Naive thymus-derived CD8-positive, alpha-beta T cell (primary cell): ENCODE measurements around the gene SLC8A3. TPM values are rescaled to one million over a fixed set of nuclear protein-coding genes. Genes with fewer than 3 reads are reported as not detected.

Experiments
- ATAC-seq, 2 donors: fragments of 150-1000 bp; cut with Tn5 transposase in 1 of 2; sonication (Bioruptor Pico), chemical (Tn5 transposase) in 1 of 2; 1 replicate in 1 of 2; 2 replicates in 1 of 2; pipeline ENCODE4 v1.10.0; 2021; ENCODE audit warnings: mild to moderate bottlenecking in 2 of 2, moderate library complexity in 2 of 2
- POLR2A ChIA-PET: fragments of 350-600 bp; sonication (Branson Sonifier 250); formaldehyde crosslinking; loops from one replicate; lab custom pipeline; 2021; ENCODE audit warnings: antibody characterized with exemption; lab: Charles Lee
- DNase-seq, 10 donors: peaks; one replicate each; pipeline versions ENCODE4 v3.0.0 to v3.0.0-alpha.2; 2020 to 2022
- H3K27ac Mint-ChIP-seq, 10 donors: one replicate each; pipeline ENCODE4 v1.8.0; 2020 to 2022; ENCODE audit warnings: mild to moderate bottlenecking in 10 of 10, mixed read lengths in 10 of 10, moderate library complexity in 4 of 10, inconsistent platforms in 1 of 10
- H3K27me3 Mint-ChIP-seq, 5 donors: one replicate each; pipeline ENCODE4 v1.8.0; 2021 to 2022; ENCODE audit warnings: mixed read lengths in 5 of 5
- H3K36me3 Mint-ChIP-seq, 3 donors: one replicate each; pipeline ENCODE4 v1.8.0; 2020 to 2022; ENCODE audit warnings: mixed read lengths in 3 of 3, mild to moderate bottlenecking in 2 of 3, inconsistent platforms in 1 of 3
- H3K4me1 Mint-ChIP-seq, 4 donors: one replicate each; pipeline ENCODE4 v1.8.0; 2021 to 2022; ENCODE audit warnings: mixed read lengths in 4 of 4
- H3K4me3 Mint-ChIP-seq, 10 donors: one replicate each; pipeline ENCODE4 v1.8.0; 2020 to 2022; ENCODE audit warnings: mild to moderate bottlenecking in 10 of 10, mixed read lengths in 10 of 10, moderate library complexity in 6 of 10, inconsistent platforms in 1 of 10
- H3K9me3 Mint-ChIP-seq, 9 donors: one replicate each; pipeline ENCODE4 v1.8.0; 2020 to 2022; ENCODE audit warnings: mixed read lengths in 9 of 9, mild to moderate bottlenecking in 3 of 9, inconsistent platforms in 1 of 9, moderate library complexity in 1 of 9
- polyA plus RNA-seq, 3 donors: library from polyadenylated mRNA; unstranded; fragments of 300-500 nt; fragmentation: Illumina TruSeq; gene quantifications; one replicate each; pipeline ENCODE4 v1.2.3, GENCODE V29; 2021
- total RNA-seq, 8 experiments: library from RNA in 2 of 8; stranded (reverse) in 2 of 8; gene quantifications; one replicate each; pipeline ENCODE4 v1.2.3 and lab custom pipeline; 2021 to 2026

Gene SLC8A3
- total and polyA plus RNA-seq, 5 experiments from 2014 or later = not detected

- ATAC-seq (no peak), DNase-seq (peak in 1 of 10 donors; percentile 53)
- Mint-ChIP-seq H3K27ac (no peak overlapping the region), H3K36me3 (no peaks in the 10 kb centered on the region), H3K27me3 (peaks cover 0 to 13% (median 1%) of the 10 kb centered on the region in 5 donors), H3K9me3 (no peaks in the 10 kb centered on the region), H3K4me3 (no peak overlapping the region), H3K4me1 (peaks cover 7 to 14% (median 8%) of the 10 kb centered on the region in 4 donors)
- POLR2A ChIA-PET = no interaction called here
Observed at GRCh38 chr14:70022771-70023445, 165.8 kb downstream of the SLC8A3 start.

- H3K4me3 Mint-ChIP-seq = no peak overlapping the region
- DNase-seq (peak in 1 of 10 donors; percentile 53), ATAC-seq (no peak)
- H3K27me3 Mint-ChIP-seq = peaks cover 0 to 20% (median 2%) of the 10 kb centered on the region in 5 donors
- H3K36me3 Mint-ChIP-seq = no peaks in the 10 kb centered on the region
- peaks cover 11 to 14% (median 11%) of the 10 kb centered on the region in 4 donors for H3K4me1 Mint-ChIP-seq
- no peaks in the 10 kb centered on the region for H3K9me3 Mint-ChIP-seq
- no peak overlapping the region for H3K27ac Mint-ChIP-seq
- POLR2A ChIA-PET = no interaction called here
Observed at GRCh38 chr14:70021548-70022220, 167.1 kb downstream of the SLC8A3 start.

GRCh38 chr14:70020352-70021170, 168.2 kb downstream of the SLC8A3 start:
- no peak for ATAC-seq
- no peak overlapping the region for H3K4me3 Mint-ChIP-seq
- no peak overlapping the region for H3K27ac Mint-ChIP-seq
- POLR2A ChIA-PET = no interaction called here
- DNase-seq = no peak
- peaks cover 11 to 14% (median 11%) of the 10 kb centered on the region in 4 donors for H3K4me1 Mint-ChIP-seq
- H3K36me3 Mint-ChIP-seq = no peaks in the 10 kb centered on the region
- H3K9me3 Mint-ChIP-seq = no peaks in the 10 kb centered on the region
- H3K27me3 Mint-ChIP-seq = peaks cover 0 to 21% (median 4%) of the 10 kb centered on the region in 5 donors

- ATAC-seq = no peak
- peaks cover 2 to 28% (median 12%) of the 10 kb centered on the region in 5 donors for H3K27me3 Mint-ChIP-seq
- H3K36me3 Mint-ChIP-seq = no peaks in the 10 kb centered on the region
- POLR2A ChIA-PET = no interaction called here
- no peak overlapping the region for H3K27ac Mint-ChIP-seq
- no peak overlapping the region for H3K4me3 Mint-ChIP-seq
- no peaks in the 10 kb centered on the region for H3K9me3 Mint-ChIP-seq
- DNase-seq = no peak
- H3K4me1 Mint-ChIP-seq = peaks cover 11 to 14% (median 12%) of the 10 kb centered on the region in 4 donors
Observed at GRCh38 chr14:70019695-70020094, 169.1 kb downstream of the SLC8A3 start.

- H3K27me3 Mint-ChIP-seq = peaks cover 4 to 28% (median 15%) of the 10 kb centered on the region in 5 donors
- no peak for DNase-seq
- POLR2A ChIA-PET = no interaction called here
- no peak for ATAC-seq
- H3K36me3 Mint-ChIP-seq = no peaks in the 10 kb centered on the region
- H3K4me1 Mint-ChIP-seq = peaks cover 11 to 14% (median 12%) of the 10 kb centered on the region in 4 donors
- H3K27ac Mint-ChIP-seq = no peak overlapping the region
- no peaks in the 10 kb centered on the region for H3K9me3 Mint-ChIP-seq
- peak overlapping the region in 4 of 10 donors; percentile 3 to 49 (median 16) for H3K4me3 Mint-ChIP-seq
Observed at GRCh38 chr14:70018713-70019211, 170.0 kb downstream of the SLC8A3 start.

- Mint-ChIP-seq H3K9me3 (no peaks in the 10 kb centered on the region), H3K36me3 (no peaks in the 10 kb centered on the region), H3K27ac (peak overlapping the region in 1 of 10 donors; percentile 23), H3K4me1 (peaks cover 11 to 14% (median 12%) of the 10 kb centered on the region in 4 donors), H3K4me3 (peak overlapping the region in 3 of 10 donors; percentile 5 to 49 (median 34)), H3K27me3 (peaks cover 4 to 25% (median 16%) of the 10 kb centered on the region in 5 donors)
- POLR2A ChIA-PET = no interaction called here
- no peak for DNase-seq
- no peak for ATAC-seq
Observed at GRCh38 chr14:70018230-70018629, 170.5 kb downstream of the SLC8A3 start.

GRCh38 chr14:70014406-70015095, 174.2 kb downstream of the SLC8A3 start:
- Mint-ChIP-seq H3K9me3 (no peaks in the 10 kb centered on the region), H3K27ac (no peak overlapping the region), H3K4me3 (no peak overlapping the region), H3K27me3 (peaks cover 7 to 35% (median 16%) of the 10 kb centered on the region in 5 donors), H3K4me1 (peaks cover 10 to 14% (median 11%) of the 10 kb centered on the region in 4 donors), H3K36me3 (no peaks in the 10 kb centered on the region)
- ATAC-seq (no peak), DNase-seq (no peak)
- POLR2A ChIA-PET = no interaction called here

- peaks cover 7 to 35% (median 16%) of the 10 kb centered on the region in 5 donors for H3K27me3 Mint-ChIP-seq
- DNase-seq (no peak), ATAC-seq (no peak)
- peaks cover 5 to 10% (median 8%) of the 10 kb centered on the region in 4 donors for H3K4me1 Mint-ChIP-seq
- no peaks in the 10 kb centered on the region for H3K36me3 Mint-ChIP-seq
- H3K4me3 Mint-ChIP-seq = no peak overlapping the region
- no peaks in the 10 kb centered on the region for H3K9me3 Mint-ChIP-seq
- POLR2A ChIA-PET = no interaction called here
- no peak overlapping the region for H3K27ac Mint-ChIP-seq
Observed at GRCh38 chr14:70013271-70013873, 175.4 kb downstream of the SLC8A3 start.

GRCh38 chr14:70011708-70012107, 177.0 kb downstream of the SLC8A3 start:
- peak overlapping the region in 1 of 10 donors; percentile 17 for H3K27ac Mint-ChIP-seq
- peaks cover 6 to 35% (median 11%) of the 10 kb centered on the region in 5 donors for H3K27me3 Mint-ChIP-seq
- H3K4me3 Mint-ChIP-seq = no peak overlapping the region
- peaks cover 0 to 1% (median 0%) of the 10 kb centered on the region in 4 donors for H3K4me1 Mint-ChIP-seq
- POLR2A ChIA-PET = no interaction called here
- no peaks in the 10 kb centered on the region for H3K36me3 Mint-ChIP-seq
- ATAC-seq (no peak), DNase-seq (no peak)
- no peaks in the 10 kb centered on the region for H3K9me3 Mint-ChIP-seq

GRCh38 chr14:70011098-70011497, 177.7 kb downstream of the SLC8A3 start:
- ATAC-seq = no peak
- peaks cover 6 to 35% (median 9%) of the 10 kb centered on the region in 5 donors for H3K27me3 Mint-ChIP-seq
- H3K9me3 Mint-ChIP-seq = no peaks in the 10 kb centered on the region
- POLR2A ChIA-PET = no interaction called here
- H3K36me3 Mint-ChIP-seq = no peaks in the 10 kb centered on the region
- no peak for DNase-seq
- no peak overlapping the region for H3K27ac Mint-ChIP-seq
- peaks cover 0 to 1% (median 0%) of the 10 kb centered on the region in 4 donors for H3K4me1 Mint-ChIP-seq
- no peak overlapping the region for H3K4me3 Mint-ChIP-seq

GRCh38 chr14:70009961-70010360, 178.8 kb downstream of the SLC8A3 start:
- H3K4me1 Mint-ChIP-seq = no peaks in the 10 kb centered on the region
- no peak overlapping the region for H3K27ac Mint-ChIP-seq
- no peaks in the 10 kb centered on the region for H3K9me3 Mint-ChIP-seq
- DNase-seq = no peak
- H3K4me3 Mint-ChIP-seq = no peak overlapping the region
- ATAC-seq = no peak
- no peaks in the 10 kb centered on the region for H3K36me3 Mint-ChIP-seq
- POLR2A ChIA-PET = no interaction called here
- peaks cover 4 to 25% (median 5%) of the 10 kb centered on the region in 5 donors for H3K27me3 Mint-ChIP-seq
